IMR-90 (cell line): ENCODE results near the gene HOXD8. TPM values are rescaled to one million over a fixed set of nuclear protein-coding genes. Genes with fewer than 3 reads are reported as not detected.

Experiments
- ATAC-seq: fragments of 200-7000 bp; cut with Tn5 transposase; 2 replicates; pipeline ENCODE4 v1.9.1; 2020; ENCODE audit warnings: low read depth, mild to moderate bottlenecking, moderate library complexity
- BruUV-seq: library from RNA; stranded (reverse); fragments of 400-500 nt; replicated peaks from 2 replicates; lab custom pipeline; 2021; lab: Mats Ljungman, UMichigan
- CTCF ChIA-PET: fragments of 300-600 bp; formaldehyde crosslinking; extraction: SDS; loops from one replicate; lab custom pipeline; 2021; ENCODE audit warnings: antibody characterized with exemption; lab: Yijun Ruan, JAX
- POLR2A ChIA-PET: fragments of 300-600 bp; sonication (Branson Sonifier 250); formaldehyde crosslinking; loops from one replicate; lab custom pipeline; 2022; ENCODE audit warnings: antibody characterized with exemption; ENCODE audit not compliant: unreplicated experiment; lab: Charles Lee
- DNase-seq: peaks from one replicate; pipeline ENCODE4 v3.0.0; 2013
- H2AFZ ChIP-seq: replicated peaks from 2 replicates; pipeline ENCODE3; 2013; ENCODE audit warnings: low read length, mild to moderate bottlenecking; ENCODE audit not compliant: poor library complexity
- H2AK5ac ChIP-seq: 2 replicates; pipeline ENCODE4 v1.6.1; 2013; ENCODE audit warnings: low read depth, low read length, inconsistent platforms
- H2AK9ac ChIP-seq: replicated peaks from 2 replicates; pipeline ENCODE3; 2013; ENCODE audit warnings: mild to moderate bottlenecking, low read depth, low read length, moderate library complexity; ENCODE audit not compliant: poor library complexity
- H2BK120ac ChIP-seq: 2 replicates; pipeline ENCODE4 v1.6.1; 2013; ENCODE audit warnings: low read depth, low read length, inconsistent platforms
- H2BK15ac ChIP-seq: 3 replicates; pipeline ENCODE4 v1.6.1; 2013; ENCODE audit warnings: low read depth, low read length, inconsistent platforms
- H2BK20ac ChIP-seq: 2 replicates; pipeline ENCODE4 v1.6.1; 2013; ENCODE audit warnings: low read depth, mild to moderate bottlenecking, inconsistent platforms, low read length, moderate library complexity
- H2BK5ac ChIP-seq: 2 replicates; pipeline ENCODE4 v1.6.1; 2013; ENCODE audit warnings: mild to moderate bottlenecking, low read depth, low read length, inconsistent platforms; ENCODE audit not compliant: poor library complexity, severe bottlenecking
- H3K14ac ChIP-seq: replicated peaks from 2 replicates; pipeline ENCODE4 v1.6.1; 2013; ENCODE audit warnings: low read depth, low read length, inconsistent platforms
- H3K18ac ChIP-seq: 2 replicates; pipeline ENCODE4 v1.6.1; 2013; ENCODE audit warnings: low read depth, low read length, control low read depth
- H3K23ac ChIP-seq: 2 replicates; pipeline ENCODE4 v1.6.1; 2013; ENCODE audit warnings: low read depth, low read length, inconsistent platforms
- H3K27ac ChIP-seq: 2 replicates; pipeline ENCODE4 v1.5.1; 2013; ENCODE audit warnings: mild to moderate bottlenecking, control low read depth, low read length; ENCODE audit not compliant: insufficient read depth
- H3K27me3 ChIP-seq: 2 replicates; pipeline ENCODE4 v1.6.1; 2013; ENCODE audit warnings: low read length; ENCODE audit not compliant: control insufficient read depth, insufficient read depth
- H3K36me3 ChIP-seq: 2 replicates; pipeline ENCODE4 v1.6.1; 2013; ENCODE audit warnings: low read length, mixed read lengths; ENCODE audit not compliant: control insufficient read depth, insufficient read depth
- H3K4ac ChIP-seq: 2 replicates; pipeline ENCODE4 v1.6.1; 2013; ENCODE audit warnings: low read depth, low read length, inconsistent platforms
- H3K4me1 ChIP-seq: 2 replicates; pipeline ENCODE4 v1.6.1; 2013; ENCODE audit warnings: low read length, mixed read lengths; ENCODE audit not compliant: control insufficient read depth, insufficient read depth
- H3K4me2 ChIP-seq: 2 replicates; pipeline ENCODE4 v1.6.1; 2013; ENCODE audit warnings: low read depth, mild to moderate bottlenecking, control low read depth, low read length, moderate library complexity
- H3K4me3 ChIP-seq: 2 replicates; pipeline ENCODE4 v1.5.1; 2013; ENCODE audit warnings: low read depth, mild to moderate bottlenecking, control low read depth, low read length, moderate library complexity; ENCODE audit not compliant: insufficient read depth
- H3K56ac ChIP-seq: 2 replicates; pipeline ENCODE4 v1.6.1; 2013; ENCODE audit warnings: low read length, inconsistent platforms; ENCODE audit not compliant: insufficient read depth; ENCODE audit errors: extremely low read depth
- H3K79me1 ChIP-seq, 2 experiments: 2 replicates each; pipeline ENCODE4 v1.6.1; 2013; ENCODE audit warnings: low read length in 2 of 2, inconsistent platforms in 1 of 2, low read depth in 1 of 2
- H3K9ac ChIP-seq: 2 replicates; pipeline ENCODE4 v1.6.1; 2013; ENCODE audit warnings: low read depth, low read length, control low read depth
- H3K9me1 ChIP-seq: 2 replicates; pipeline ENCODE4 v1.6.1; 2013; ENCODE audit warnings: low read length, inconsistent platforms; ENCODE audit not compliant: insufficient read depth
- H3K9me3 ChIP-seq: 2 replicates; pipeline ENCODE4 v1.6.1; 2013; ENCODE audit warnings: low read length; ENCODE audit not compliant: control insufficient read depth, insufficient read depth
- H4K20me1 ChIP-seq: 2 replicates; pipeline ENCODE4 v1.6.1; 2013; ENCODE audit warnings: low read length, inconsistent platforms; ENCODE audit not compliant: insufficient read depth
- H4K5ac ChIP-seq: 2 replicates; pipeline ENCODE4 v1.6.1; 2013; ENCODE audit warnings: mild to moderate bottlenecking, low read depth, low read length, control low read depth
- H4K8ac ChIP-seq, 2 experiments: 2 replicates each; pipeline ENCODE4 v1.6.1; 2013; ENCODE audit warnings: low read depth in 2 of 2, low read length in 2 of 2, control low read depth in 1 of 2, inconsistent platforms in 1 of 2
- H4K91ac ChIP-seq: 2 replicates; pipeline ENCODE4 v1.6.1; 2013; ENCODE audit warnings: low read depth, low read length, inconsistent platforms; ENCODE audit not compliant: insufficient read depth
- BHLHE40 ChIP-seq: fragments of 150-350 bp; IDR thresholded peaks from 2 replicates; pipeline ENCODE4 v1.6.1; 2016; ENCODE audit warnings: mild to moderate bottlenecking, low read depth, low read length
- CEBPB ChIP-seq: IDR thresholded peaks from 2 replicates; pipeline ENCODE4 v1.6.1; 2012; ENCODE audit warnings: low read depth, low read length, improper control_type of control experiment
- CHD1 ChIP-seq: IDR thresholded peaks from 2 replicates; pipeline ENCODE4 v1.6.1; 2012; ENCODE audit warnings: low read depth, low read length, improper control_type of control experiment
- CTCF ChIP-seq: conservative IDR thresholded peaks from 2 replicates; pipeline ENCODE4 v1.5.1; 2012; ENCODE audit warnings: mild to moderate bottlenecking, low read depth, low read length, improper control_type of control experiment
- MAFK ChIP-seq: IDR thresholded peaks from 2 replicates; pipeline ENCODE4 v1.6.1; 2012; ENCODE audit warnings: low read depth, low read length, improper control_type of control experiment
- MAZ ChIP-seq: IDR thresholded peaks from 2 replicates; pipeline ENCODE4 v1.6.1; 2012; ENCODE audit warnings: low read depth, mild to moderate bottlenecking, low read length, improper control_type of control experiment, moderate library complexity, borderline replicate concordance
- MXI1 ChIP-seq: IDR thresholded peaks from 2 replicates; pipeline ENCODE4 v1.6.1; 2012; ENCODE audit warnings: low read depth, mild to moderate bottlenecking, low read length, moderate library complexity, borderline replicate concordance
- NFE2L2 ChIP-seq: fragments of 150-350 bp; IDR thresholded peaks from 2 replicates; pipeline ENCODE4 v1.6.1; 2016; ENCODE audit warnings: low read depth, mild to moderate bottlenecking, low read length
- POLR2A ChIP-seq: IDR thresholded peaks from 2 replicates; pipeline ENCODE4 v1.6.1; 2012; ENCODE audit warnings: mild to moderate bottlenecking, low read depth, low read length
- RAD21 ChIP-seq: IDR thresholded peaks from 2 replicates; pipeline ENCODE4 v1.6.1; 2012; ENCODE audit warnings: low read length, improper control_type of control experiment
- RCOR1 ChIP-seq: IDR thresholded peaks from 2 replicates; pipeline ENCODE4 v1.6.1; 2012; ENCODE audit warnings: mild to moderate bottlenecking, low read length, improper control_type of control experiment; ENCODE audit not compliant: insufficient replicate concordance
- SMC3 ChIP-seq: fragments of 150-350 bp; IDR thresholded peaks from 2 replicates; pipeline ENCODE4 v1.6.1; 2016; ENCODE audit warnings: low read depth, mild to moderate bottlenecking, antibody characterized with exemption, low read length, moderate library complexity
- USF2 ChIP-seq: fragments of 150-350 bp; IDR thresholded peaks from 2 replicates; pipeline ENCODE4 v1.6.1; 2017; ENCODE audit warnings: mild to moderate bottlenecking, antibody characterized with exemption, low read length, low read depth
- WGBS, 2 experiments: methylation state at CpG; one replicate each; pipeline versions ENCODE4 v1.1.5 to v1.1.7; 2013; ENCODE audit warnings: missing lambda C conversion rate in 2 of 2; ENCODE audit not compliant: insufficient read length in 1 of 2; ENCODE audit errors: extremely low coverage in 2 of 2; 5-methylcytosine and 5-hydroxymethylcytosine counted together
- dilution Hi-C: fragments of 300-500 bp; cut with HindIII; formaldehyde crosslinking; loops from one replicate; pipeline ENCODE4 v1.14.3; 2018; ENCODE audit warnings: low sequenced_read_pairs; ENCODE audit not compliant: unreplicated experiment
- in situ Hi-C: fragments of 300-500 bp; cut with MboI; formaldehyde crosslinking; loops from 3 replicates; pipeline ENCODE4 v1.14.3; 2019; ENCODE audit warnings: low sequenced_read_pairs, inconsistent platforms, mixed read lengths
- intact Hi-C: fragments of 100-400 bp; cut with micrococcal nuclease; formaldehyde crosslinking; loops from 2 replicates; pipeline ENCODE4 v1.10.0; 2022
- polyA plus RNA-seq, 3 experiments: library from polyadenylated mRNA; depleted of rRNA; stranded (reverse); fragments of >200 nt; gene quantifications; 2 replicates each; pipeline ENCODE4 v1.2.3, GENCODE V29; 2012; ENCODE audit warnings: low replicate concordance in 1 of 3
- total RNA-seq: library from RNA; depleted of rRNA; stranded (reverse); fragments of >200 nt; gene quantifications from 2 replicates; pipeline ENCODE4 v1.2.3, GENCODE V29; 2012
- TF ChIP-seq, protein P1 (sequence below): fragments of 150-350 bp; IDR thresholded peaks from 2 replicates; pipeline ENCODE4 v1.6.1; 2016; ENCODE audit warnings: low read depth, mild to moderate bottlenecking, low read length, moderate library complexity, borderline replicate concordance

The HOXD8 gene
- total and polyA plus RNA-seq, 2 of the 4 experiments (the other 2 are of a cell fraction) = not detected

DNA sequence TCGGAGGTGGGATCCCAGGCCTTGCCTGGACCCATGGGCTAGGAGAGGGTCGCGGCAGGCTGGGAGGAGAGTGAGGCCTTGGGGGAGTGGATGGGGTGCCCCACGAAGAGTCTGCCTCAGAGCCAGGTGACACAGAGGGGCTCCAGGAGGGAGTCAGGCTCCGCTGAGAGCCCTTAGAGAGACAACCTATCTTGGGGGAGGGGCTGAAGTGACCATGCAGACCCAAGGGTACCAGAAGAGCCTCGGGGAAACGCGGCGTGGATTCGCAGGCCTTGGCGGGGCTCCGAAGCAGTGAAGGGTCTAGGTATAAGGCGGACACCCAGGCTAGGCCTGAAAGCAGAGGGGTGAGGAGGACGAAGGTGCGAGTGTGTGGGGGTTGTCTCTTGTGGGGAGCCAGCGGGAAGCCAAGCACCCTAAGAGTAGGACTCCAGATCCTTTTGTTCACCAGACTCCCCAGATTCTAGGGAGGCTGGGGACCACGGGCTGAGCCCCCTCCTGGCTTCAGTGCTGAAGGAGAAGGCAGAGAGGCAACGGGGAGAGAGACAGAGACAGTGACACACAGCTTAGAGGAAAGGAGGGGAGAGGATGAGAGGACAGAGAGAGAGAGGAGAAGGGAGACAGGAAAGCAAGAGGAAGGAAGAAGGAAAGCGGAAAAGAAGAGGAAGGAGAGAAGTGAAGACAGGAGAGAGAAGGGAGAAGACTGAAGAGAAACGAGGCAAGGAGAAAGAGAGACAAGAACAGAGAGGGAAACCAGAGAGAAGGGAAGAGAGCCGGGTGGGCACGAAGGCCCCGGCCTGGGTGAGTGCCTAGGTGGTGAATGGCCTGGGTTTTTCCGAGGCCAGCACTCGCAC is 23.6 kb upstream of the HOXD8 start:
- 1% methylated on average over 12 of the region's 25 CpGs; no CpG with 5 or more reads in 1 of the 2 experiments for WGBS, 2 experiments
- H4K20me1 ChIP-seq = no peaks in the 10 kb centered on the region
- no peak overlapping the region for H2BK20ac ChIP-seq
- no peaks in the 10 kb centered on the region for H3K9me1 ChIP-seq
- H4K91ac ChIP-seq = no peak overlapping the region
- no peak overlapping the region for H2AK9ac ChIP-seq
- H4K8ac ChIP-seq = no peak overlapping the region
- no peak overlapping the region for H3K27ac ChIP-seq
- H3K14ac ChIP-seq = no peak overlapping the region
- no peaks in the 10 kb centered on the region for H3K36me3 ChIP-seq
- no TSS peak for BruUV-seq
- no peak overlapping the region for H4K5ac ChIP-seq
- H3K27me3 ChIP-seq = peaks cover 93% of the 10 kb centered on the region
- no peak overlapping the region for H2BK5ac ChIP-seq
- H3K4me2 ChIP-seq = no peak overlapping the region
- ATAC-seq (no peak), DNase-seq (no peak)
- no peak overlapping the region for H2BK120ac ChIP-seq
- no peak overlapping the region for H3K4me3 ChIP-seq
- H3K4me1 ChIP-seq = no peaks in the 10 kb centered on the region
- H3K9me3 ChIP-seq = peaks cover 6% of the 10 kb centered on the region
- TF ChIP-seq RCOR1 (no peak), BHLHE40 (no peak), USF2 (no peak), CEBPB (no peak), MAFK (no peak), CHD1 (no peak), MXI1 (no peak), POLR2A (no peak), MAZ (no peak), CTCF (no peak), RAD21 (no peak), NFE2L2 (no peak), SMC3 (no peak)
- TF ChIP-seq, protein P1, sequence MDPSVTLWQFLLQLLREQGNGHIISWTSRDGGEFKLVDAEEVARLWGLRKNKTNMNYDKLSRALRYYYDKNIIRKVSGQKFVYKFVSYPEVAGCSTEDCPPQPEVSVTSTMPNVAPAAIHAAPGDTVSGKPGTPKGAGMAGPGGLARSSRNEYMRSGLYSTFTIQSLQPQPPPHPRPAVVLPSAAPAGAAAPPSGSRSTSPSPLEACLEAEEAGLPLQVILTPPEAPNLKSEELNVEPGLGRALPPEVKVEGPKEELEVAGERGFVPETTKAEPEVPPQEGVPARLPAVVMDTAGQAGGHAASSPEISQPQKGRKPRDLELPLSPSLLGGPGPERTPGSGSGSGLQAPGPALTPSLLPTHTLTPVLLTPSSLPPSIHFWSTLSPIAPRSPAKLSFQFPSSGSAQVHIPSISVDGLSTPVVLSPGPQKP = no peak
- in situ Hi-C loops = no loop called here
- H2AFZ ChIP-seq = no peak overlapping the region
- H3K23ac ChIP-seq = no peak overlapping the region
- no peak overlapping the region for H3K4ac ChIP-seq
- H3K79me1 ChIP-seq = no peaks in the 10 kb centered on the region
- no peak overlapping the region for H3K18ac ChIP-seq
- CTCF ChIA-PET = no interaction called here
- no peak overlapping the region for H3K9ac ChIP-seq
- no peak overlapping the region for H2AK5ac ChIP-seq
- no peak overlapping the region for H3K56ac ChIP-seq
- dilution Hi-C loops = no loop called here
- intact Hi-C loops = no loop called here
- H2BK15ac ChIP-seq = no peak overlapping the region
- POLR2A ChIA-PET = interaction anchor here (0.6 kb wide), 1 partner anchor 216 kb away, joined by 5 read pairs; no protein-coding TSS in a partner anchor
